Endothelial cell of umbilical vein (primary cell): Measurements from ENCODE around the gene CD53. TPM values are rescaled to one million over a fixed set of nuclear protein-coding genes. Genes with fewer than 3 reads are reported as not detected.

Experiments used
- BruUV-seq: library from RNA; stranded (reverse); fragments of 400-500 nt; replicated peaks from 2 replicates; lab custom pipeline; 2021; lab: Mats Ljungman, UMichigan
- CTCF ChIA-PET: fragments of 300-600, 350-600 bp; sonication (Branson Sonifier 250); formaldehyde crosslinking; loops from one replicate; lab custom pipeline; 2021; ENCODE audit warnings: antibody characterized with exemption, inconsistent platforms; lab: Charles Lee
- POLR2A ChIA-PET: fragments of 300-600, 350-600 bp; sonication (Branson Sonifier 250); formaldehyde crosslinking; loops from one replicate; lab custom pipeline; 2021; ENCODE audit warnings: antibody characterized with exemption, inconsistent platforms; lab: Charles Lee
- DNase-seq: peaks from one replicate; pipeline ENCODE4 v3.0.0-alpha.2; 2011; ENCODE audit warnings: low read depth, low spot score
- FAIRE-seq: peaks from 2 replicates; lab custom pipeline; 2011; peaks lifted over from hg19 to GRCh38; lab: Jason Lieb, UNC
- H2AFZ ChIP-seq: 2 replicates; pipeline ENCODE4 v1.6.0; 2012; ENCODE audit warnings: low read depth, low read length, control low read depth, inconsistent platforms
- H3K27ac ChIP-seq: 2 replicates; pipeline ENCODE4 v1.5.1; 2011; ENCODE audit warnings: low read depth, mild to moderate bottlenecking, control low read depth, low read length, moderate library complexity; ENCODE audit not compliant: insufficient read depth
- H3K27me3 ChIP-seq, 2 experiments: 2 replicates each; pipeline versions ENCODE4 v1.6.0 to v1.6.1; 2011; ENCODE audit warnings: low read length in 2 of 2, mixed read lengths in 1 of 2; ENCODE audit not compliant: control insufficient read depth in 2 of 2, insufficient read depth in 2 of 2
- H3K36me3 ChIP-seq, 2 experiments: 2 replicates in 1 of 2; 3 replicates in 1 of 2; pipeline ENCODE4 v1.5.1; 2011; ENCODE audit warnings: low read length in 2 of 2, mild to moderate bottlenecking in 1 of 2, moderate library complexity in 1 of 2; ENCODE audit not compliant: control insufficient read depth in 2 of 2, insufficient read depth in 2 of 2; ENCODE audit errors: extremely low read depth in 1 of 2
- H3K4me1 ChIP-seq: 3 replicates; pipeline ENCODE4 v1.5.1; 2011; ENCODE audit warnings: mild to moderate bottlenecking, low read length; ENCODE audit not compliant: control insufficient read depth, insufficient read depth; ENCODE audit errors: extremely low read depth
- H3K4me2 ChIP-seq: 2 replicates; pipeline ENCODE4 v1.6.1; 2011; ENCODE audit warnings: low read length, control low read depth, mixed read lengths; ENCODE audit not compliant: insufficient read depth
- H3K4me3 ChIP-seq, 3 experiments: fragments of 200-600 bp in 1 of 3; sonication (generic), shearing (Covaris generic) in 1 of 3; replicated peaks in 1 of 3; 2 replicates each; pipeline ENCODE4 v1.5.1; 2011 to 2016; ENCODE audit warnings: control low read depth in 3 of 3, low read length in 3 of 3, mild to moderate bottlenecking in 2 of 3, inconsistent platforms in 1 of 3, low read depth in 1 of 3, moderate library complexity in 1 of 3; ENCODE audit not compliant: insufficient read depth in 1 of 3
- H3K79me2 ChIP-seq: 2 replicates; pipeline ENCODE4 v1.6.0; 2012; ENCODE audit warnings: low read length, inconsistent platforms; ENCODE audit not compliant: control insufficient read depth, insufficient read depth
- H3K9ac ChIP-seq: replicated peaks from 2 replicates; pipeline ENCODE3; 2011; ENCODE audit warnings: low read length, control low read depth; ENCODE audit not compliant: insufficient read depth; ENCODE audit errors: extremely low read depth
- H3K9me1 ChIP-seq: replicated peaks from 3 replicates; pipeline ENCODE4 v1.6.0; 2011; ENCODE audit warnings: mild to moderate bottlenecking, low read length; ENCODE audit not compliant: control insufficient read depth, insufficient read depth; ENCODE audit errors: extremely low read depth
- H3K9me3 ChIP-seq: replicated peaks from 2 replicates; pipeline ENCODE4 v1.5.1; 2012; ENCODE audit warnings: low read length, inconsistent platforms; ENCODE audit not compliant: control insufficient read depth, insufficient read depth
- H4K20me1 ChIP-seq: replicated peaks from 2 replicates; pipeline ENCODE3; 2011; ENCODE audit warnings: mild to moderate bottlenecking, low read length; ENCODE audit not compliant: control insufficient read depth, insufficient read depth; ENCODE audit errors: extremely low read depth
- EZH2 ChIP-seq: IDR thresholded peaks from 2 replicates; pipeline ENCODE4 v1.6.1; 2012; ENCODE audit warnings: borderline replicate concordance, low read depth, mild to moderate bottlenecking, moderate library complexity, low read length, inconsistent platforms; ENCODE audit not compliant: severe bottlenecking
- FOS ChIP-seq: IDR thresholded peaks from 2 replicates; pipeline ENCODE4 v1.6.1; 2011; ENCODE audit warnings: mild to moderate bottlenecking, low read length, moderate library complexity, borderline replicate concordance; ENCODE audit not compliant: insufficient read depth
- GATA2 ChIP-seq: IDR thresholded peaks from 2 replicates; pipeline ENCODE4 v1.7.0; 2011; ENCODE audit warnings: low read depth, mild to moderate bottlenecking, moderate library complexity, mixed read lengths, low read length; ENCODE audit not compliant: insufficient read length, insufficient read depth
- MYC ChIP-seq: IDR thresholded peaks from one replicate; pipeline ENCODE4 v1.6.1; 2011; ENCODE audit warnings: mild to moderate bottlenecking, low read depth, low read length
- POLR2A ChIP-seq: IDR thresholded peaks from 2 replicates; pipeline ENCODE4 v1.6.1; 2012; ENCODE audit warnings: low read depth, mild to moderate bottlenecking, control low read depth, low read length
- POLR2AphosphoS5 ChIP-seq: IDR thresholded peaks from 2 replicates; pipeline ENCODE4 v1.6.1; 2012; ENCODE audit warnings: low read depth, mild to moderate bottlenecking, control low read depth, low read length, moderate library complexity; ENCODE audit not compliant: insufficient read depth
- dilution Hi-C: fragments of 300-500 bp; cut with MboI; formaldehyde crosslinking; loops from one replicate; pipeline ENCODE4 v1.15.0; 2019; ENCODE audit warnings: low sequenced_read_pairs; ENCODE audit not compliant: extremely low pct_ligation_motif_present
- intact Hi-C: fragments of 100-400 bp; cut with micrococcal nuclease; formaldehyde crosslinking; loops from one replicate; pipeline ENCODE4 v1.10.0; 2022
- polyA plus RNA-seq, 4 experiments: library from polyadenylated mRNA; depleted of rRNA in 3 of 4; stranded (reverse) in 3 of 4; unstranded in 1 of 4; fragments of >200 nt; gene quantifications; 2 replicates each; pipeline versions ENCODE4 v1.2.1 to v1.2.3, GENCODE V29; 2011 to 2012; ENCODE audit warnings: missing spikeins in 1 of 4
- total RNA-seq: library from RNA; stranded (reverse); gene quantifications from 2 replicates; pipeline ENCODE4 v1.2.3, GENCODE V29; 2021
- TF ChIP-seq, protein P1 (sequence below), 2 donors: IDR thresholded peaks; 1 replicate in 1 of 2; 2 replicates in 1 of 2; pipeline ENCODE4 v1.5.1; 2011; ENCODE audit warnings: low read length in 2 of 2, mild to moderate bottlenecking in 2 of 2, moderate library complexity in 2 of 2, control low read depth in 1 of 2, inconsistent platforms in 1 of 2, low read depth in 1 of 2; ENCODE audit not compliant: insufficient read depth in 1 of 2; ENCODE audit errors: extremely low read depth in 1 of 2
- TF ChIP-seq, protein P2 (sequence below): IDR thresholded peaks from 2 replicates; pipeline ENCODE4 v1.6.1; 2011; ENCODE audit not compliant: insufficient read depth, insufficient read length

The CD53 gene
- total and polyA plus RNA-seq, 2 donors (not counting 3 experiments of a cell fraction or from before 2014, with no cell fraction given) = 0.35 TPM; not detected in 1

DNA sequence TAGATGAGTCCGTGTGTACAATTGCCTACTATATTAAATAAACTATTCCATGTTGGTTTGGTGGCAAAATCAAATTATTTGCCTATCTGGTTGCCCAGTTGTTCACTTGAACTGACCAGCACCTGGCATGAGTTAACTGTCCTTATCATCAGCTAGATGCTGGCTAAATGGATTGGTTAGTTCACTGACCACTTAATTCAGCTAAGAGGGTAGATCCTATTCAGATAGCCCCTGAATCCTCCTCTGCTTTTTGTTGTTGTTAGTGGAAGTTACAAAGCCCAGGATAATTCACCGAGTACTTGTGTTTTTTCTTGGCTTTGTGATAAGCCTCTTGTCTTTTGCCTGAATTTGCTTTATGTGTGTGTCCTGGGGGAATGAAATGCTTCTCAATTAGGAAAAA lies 22.8 kb upstream of the CD53 start:
- TF ChIP-seq MYC (no peak), POLR2AphosphoS5 (no peak)
- TF ChIP-seq, protein P1, sequence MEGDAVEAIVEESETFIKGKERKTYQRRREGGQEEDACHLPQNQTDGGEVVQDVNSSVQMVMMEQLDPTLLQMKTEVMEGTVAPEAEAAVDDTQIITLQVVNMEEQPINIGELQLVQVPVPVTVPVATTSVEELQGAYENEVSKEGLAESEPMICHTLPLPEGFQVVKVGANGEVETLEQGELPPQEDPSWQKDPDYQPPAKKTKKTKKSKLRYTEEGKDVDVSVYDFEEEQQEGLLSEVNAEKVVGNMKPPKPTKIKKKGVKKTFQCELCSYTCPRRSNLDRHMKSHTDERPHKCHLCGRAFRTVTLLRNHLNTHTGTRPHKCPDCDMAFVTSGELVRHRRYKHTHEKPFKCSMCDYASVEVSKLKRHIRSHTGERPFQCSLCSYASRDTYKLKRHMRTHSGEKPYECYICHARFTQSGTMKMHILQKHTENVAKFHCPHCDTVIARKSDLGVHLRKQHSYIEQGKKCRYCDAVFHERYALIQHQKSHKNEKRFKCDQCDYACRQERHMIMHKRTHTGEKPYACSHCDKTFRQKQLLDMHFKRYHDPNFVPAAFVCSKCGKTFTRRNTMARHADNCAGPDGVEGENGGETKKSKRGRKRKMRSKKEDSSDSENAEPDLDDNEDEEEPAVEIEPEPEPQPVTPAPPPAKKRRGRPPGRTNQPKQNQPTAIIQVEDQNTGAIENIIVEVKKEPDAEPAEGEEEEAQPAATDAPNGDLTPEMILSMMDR (IDR thresholded peaks at IDR 0.05; ENCODE audit: extremely low read depth in 1 of 2, insufficient read depth in 1 of 2, low read depth in 1 of 2, low read length in 2 of 2) = no peak
- DNase-seq (no peak), FAIRE-seq (no peak)
- no TSS peak for BruUV-seq
- Histone ChIP-seq H3K79me2 (no peaks in the 10 kb centered on the region), H3K4me1 (no peaks in the 10 kb centered on the region), H3K9ac (no peak overlapping the region), H3K9me1 (no peaks in the 10 kb centered on the region), H2AFZ (no peak overlapping the region), H4K20me1 (no peaks in the 10 kb centered on the region), H3K4me3 (no peak overlapping the region), H3K36me3 (no peaks in the 10 kb centered on the region), H3K4me2 (no peak overlapping the region), H3K9me3 (no peaks in the 10 kb centered on the region), H3K27ac (no peak overlapping the region), H3K27me3 (no peaks in the 10 kb centered on the region)
- dilution Hi-C loops (no loop called here), intact Hi-C loops (no loop called here)
- CTCF ChIA-PET = no interaction called here
- POLR2A ChIA-PET = no interaction called here

DNA sequence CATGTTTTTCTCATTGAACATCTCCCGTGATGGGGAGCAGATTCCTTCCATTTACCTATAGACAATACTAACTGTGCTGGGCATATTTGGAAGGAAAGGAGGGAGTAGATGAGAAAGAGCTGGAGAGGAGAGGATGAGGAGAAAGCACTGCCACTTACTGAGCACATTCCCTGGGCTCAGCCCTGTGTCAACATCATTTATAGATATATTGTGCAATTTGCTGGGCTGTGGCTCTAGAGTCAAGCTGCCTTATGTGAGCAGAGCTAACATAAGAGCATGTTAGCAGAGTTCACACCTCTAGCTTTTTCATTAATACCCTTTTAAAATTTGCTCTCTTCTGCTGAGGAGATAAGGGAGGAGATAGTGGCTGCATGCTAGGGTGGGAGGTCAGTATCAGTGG lies 22.3 kb upstream of the CD53 start:
- H3K9ac ChIP-seq = no peak overlapping the region
- H3K4me3 ChIP-seq = no peak overlapping the region
- no peaks in the 10 kb centered on the region for H3K9me3 ChIP-seq
- no TSS peak for BruUV-seq
- H3K36me3 ChIP-seq = no peaks in the 10 kb centered on the region
- no peak for DNase-seq
- dilution Hi-C loops (no loop called here), intact Hi-C loops (no loop called here)
- H3K27ac ChIP-seq = no peak overlapping the region
- no peaks in the 10 kb centered on the region for H3K4me1 ChIP-seq
- H3K79me2 ChIP-seq = no peaks in the 10 kb centered on the region
- no peak overlapping the region for H3K4me2 ChIP-seq
- TF ChIP-seq, protein P2, sequence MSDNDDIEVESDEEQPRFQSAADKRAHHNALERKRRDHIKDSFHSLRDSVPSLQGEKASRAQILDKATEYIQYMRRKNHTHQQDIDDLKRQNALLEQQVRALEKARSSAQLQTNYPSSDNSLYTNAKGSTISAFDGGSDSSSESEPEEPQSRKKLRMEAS = no peak
- TF ChIP-seq POLR2A (no peak), GATA2 (no peak), MYC (no peak), FOS (no peak), POLR2AphosphoS5 (no peak), EZH2 (no peak)
- TF ChIP-seq, protein P1 (IDR thresholded peaks at IDR 0.05; ENCODE audit: extremely low read depth in 1 of 2, insufficient read depth in 1 of 2, low read depth in 1 of 2, low read length in 2 of 2) = no peak
- H4K20me1 ChIP-seq = no peaks in the 10 kb centered on the region
- H3K27me3 ChIP-seq = no peaks in the 10 kb centered on the region
- no peak for FAIRE-seq
- H2AFZ ChIP-seq = no peak overlapping the region
- no peaks in the 10 kb centered on the region for H3K9me1 ChIP-seq
- POLR2A ChIA-PET = no interaction called here
- CTCF ChIA-PET = no interaction called here
